ENCODE results near the gene DLX1. TPM values are rescaled to one million over a fixed set of nuclear protein-coding genes. Genes with fewer than 3 reads are reported as not detected.

Gene DLX1
- total and polyA plus RNA-seq, 2 donors (not counting 1 experiment from before 2014, with no cell fraction given), result 0.09 TPM; not detected in 1

DNA sequence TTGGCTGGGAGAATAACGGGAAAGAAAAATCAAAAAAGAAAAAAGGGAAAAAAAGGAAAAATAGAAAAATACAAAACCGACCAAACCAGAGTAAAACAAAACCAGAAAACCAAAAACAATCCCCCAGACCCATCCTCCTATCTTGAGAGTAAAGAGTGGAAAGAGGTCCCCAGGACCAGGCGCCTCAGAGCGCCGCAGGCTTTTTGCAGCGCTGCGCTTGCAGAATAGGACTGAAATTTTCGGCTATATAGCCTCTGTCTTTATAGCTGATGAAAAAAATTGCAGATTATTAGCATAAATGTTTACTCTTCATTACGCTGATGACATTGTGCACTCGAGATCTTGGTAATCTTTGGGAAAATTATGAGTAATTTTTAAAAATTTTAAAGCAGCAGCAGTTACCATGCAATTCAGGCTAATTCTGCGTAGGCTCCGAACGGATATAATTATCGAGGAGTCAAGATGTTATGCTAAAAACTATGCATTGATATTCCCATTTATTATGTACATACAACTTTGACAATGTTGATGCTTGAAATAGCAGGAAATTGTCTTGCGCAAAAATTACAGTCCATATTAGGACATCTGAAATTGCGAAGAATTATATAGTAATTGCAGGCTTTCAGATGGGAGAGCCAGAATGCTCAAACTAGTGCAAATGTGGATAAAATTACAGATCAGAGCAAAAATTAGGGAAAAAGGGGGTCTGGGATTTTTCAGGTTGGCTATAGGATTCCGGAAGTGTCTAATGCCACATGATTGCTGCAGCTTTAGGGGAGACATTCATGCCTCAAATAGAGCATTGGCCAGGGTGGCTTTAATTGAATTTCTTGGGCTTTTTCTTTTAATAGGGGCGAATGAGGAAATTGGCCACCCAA lies 8.3 kb downstream of the DLX1 start:
- no peak overlapping the region for H3K4me2 ChIP-seq (ENCODE audit: extremely low read depth, insufficient read depth, low read length)
- H4K20me1 ChIP-seq (ENCODE audit: control insufficient read depth, extremely low read depth, insufficient read depth, low read length), result no peaks in the 10 kb centered on the region
- H3K4me1 ChIP-seq (ENCODE audit: control insufficient read depth, extremely low read depth, insufficient read depth, low read length), result peaks cover 13% of the 10 kb centered on the region
- no peaks in the 10 kb centered on the region for H3K79me2 ChIP-seq (ENCODE audit: control insufficient read depth, insufficient read depth, low read length)
- no peaks in the 10 kb centered on the region for H3K9me3 ChIP-seq (ENCODE audit: control insufficient read depth, insufficient read depth, low read depth, low read length)
- H3K27ac ChIP-seq (ENCODE audit: insufficient read depth, low read length), result no peak overlapping the region
- peaks cover 56% of the 10 kb centered on the region for H3K27me3 ChIP-seq (ENCODE audit: control insufficient read depth, insufficient read depth, low read length)
- TF ChIP-seq, protein P1, sequence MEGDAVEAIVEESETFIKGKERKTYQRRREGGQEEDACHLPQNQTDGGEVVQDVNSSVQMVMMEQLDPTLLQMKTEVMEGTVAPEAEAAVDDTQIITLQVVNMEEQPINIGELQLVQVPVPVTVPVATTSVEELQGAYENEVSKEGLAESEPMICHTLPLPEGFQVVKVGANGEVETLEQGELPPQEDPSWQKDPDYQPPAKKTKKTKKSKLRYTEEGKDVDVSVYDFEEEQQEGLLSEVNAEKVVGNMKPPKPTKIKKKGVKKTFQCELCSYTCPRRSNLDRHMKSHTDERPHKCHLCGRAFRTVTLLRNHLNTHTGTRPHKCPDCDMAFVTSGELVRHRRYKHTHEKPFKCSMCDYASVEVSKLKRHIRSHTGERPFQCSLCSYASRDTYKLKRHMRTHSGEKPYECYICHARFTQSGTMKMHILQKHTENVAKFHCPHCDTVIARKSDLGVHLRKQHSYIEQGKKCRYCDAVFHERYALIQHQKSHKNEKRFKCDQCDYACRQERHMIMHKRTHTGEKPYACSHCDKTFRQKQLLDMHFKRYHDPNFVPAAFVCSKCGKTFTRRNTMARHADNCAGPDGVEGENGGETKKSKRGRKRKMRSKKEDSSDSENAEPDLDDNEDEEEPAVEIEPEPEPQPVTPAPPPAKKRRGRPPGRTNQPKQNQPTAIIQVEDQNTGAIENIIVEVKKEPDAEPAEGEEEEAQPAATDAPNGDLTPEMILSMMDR (conservative IDR thresholded peaks at IDR 0.05 in 1 of 2, IDR thresholded peaks at IDR 0.05 in 1 of 2; ENCODE audit: low read depth in 1 of 2, low read length in 2 of 2), result no peak
- TF ChIP-seq EZH2 (IDR thresholded peaks at IDR 0.05; ENCODE audit: low read length, missing control alignments), result peak; percentile 36
- H3K36me3 ChIP-seq (ENCODE audit: control insufficient read depth, insufficient read depth, low read length), result no peaks in the 10 kb centered on the region
- no peak for DNase-seq (ENCODE audit: low read depth in 2 of 2)
- H2AFZ ChIP-seq (ENCODE audit: low read length), result no peak overlapping the region
- H3K4me3 ChIP-seq (replicated peaks in 1 of 4; ENCODE audit: control extremely low read depth in 1 of 4, insufficient read depth in 1 of 4, low read depth in 3 of 4, low read length in 4 of 4), result no peak overlapping the region
- no peak overlapping the region for H3K9ac ChIP-seq (ENCODE audit: insufficient read depth, low read length)

DNA sequence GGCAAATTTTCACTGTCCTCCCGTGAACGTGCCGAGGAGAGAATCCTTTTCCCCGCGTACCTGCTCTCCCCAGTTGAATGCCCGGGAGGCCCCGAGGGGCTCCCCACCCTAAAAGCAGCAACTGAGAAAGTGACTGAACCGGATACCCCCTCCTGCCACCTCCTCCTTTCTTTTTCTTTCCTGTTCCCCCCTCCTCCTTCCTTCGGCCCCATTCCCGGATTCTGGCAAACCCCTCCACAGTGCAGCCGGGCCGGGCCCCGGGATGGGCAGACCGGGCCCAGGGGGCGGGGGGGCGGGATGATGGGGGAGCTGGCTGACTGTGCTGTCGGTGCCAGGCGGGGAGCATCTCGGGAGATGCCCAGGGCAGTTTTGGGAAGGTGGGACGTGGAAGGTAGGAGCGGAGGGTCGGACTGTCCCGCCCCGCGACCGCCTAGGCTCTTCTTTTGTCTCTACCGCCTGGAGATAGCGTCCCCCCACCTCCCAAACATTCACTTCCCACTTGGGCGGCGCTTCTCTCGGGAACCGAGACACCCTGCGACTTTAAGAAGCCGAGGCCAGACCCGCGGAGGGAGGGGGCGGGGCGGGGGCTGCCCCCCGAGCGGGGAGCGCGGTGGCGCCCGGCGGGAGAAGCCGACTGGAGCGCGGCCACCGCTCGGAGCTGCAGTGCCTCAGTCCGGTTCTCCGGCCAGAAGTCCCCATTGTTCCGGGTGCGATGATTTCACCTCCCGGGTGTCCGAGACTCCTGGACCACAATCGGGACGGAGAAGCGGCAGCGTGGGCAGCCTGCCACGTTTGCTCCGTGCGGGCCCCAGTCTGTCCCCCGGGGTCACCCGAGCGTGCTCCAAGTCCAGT lies 9.2 kb downstream of the DLX1 start:
- Histone ChIP-seq H3K79me2 (ENCODE audit: control insufficient read depth, insufficient read depth, low read length) (no peaks in the 10 kb centered on the region), H3K4me2 (ENCODE audit: extremely low read depth, insufficient read depth, low read length) (peak overlapping the region; percentile 99), H3K9me3 (ENCODE audit: control insufficient read depth, insufficient read depth, low read depth, low read length) (no peaks in the 10 kb centered on the region), H3K4me3 (replicated peaks in 1 of 4; ENCODE audit: control extremely low read depth in 1 of 4, insufficient read depth in 1 of 4, low read depth in 3 of 4, low read length in 4 of 4) (peak overlapping the region; percentile 47 to 66 (median 55)), H3K9ac (ENCODE audit: insufficient read depth, low read length) (peak overlapping the region; percentile 40), H3K27ac (ENCODE audit: insufficient read depth, low read length) (no peak overlapping the region), H3K27me3 (ENCODE audit: control insufficient read depth, insufficient read depth, low read length) (peaks cover 47% of the 10 kb centered on the region), H3K4me1 (ENCODE audit: control insufficient read depth, extremely low read depth, insufficient read depth, low read length) (peaks cover 16% of the 10 kb centered on the region), H4K20me1 (ENCODE audit: control insufficient read depth, extremely low read depth, insufficient read depth, low read length) (no peaks in the 10 kb centered on the region), H2AFZ (ENCODE audit: low read length) (peak overlapping the region; percentile 73), H3K36me3 (ENCODE audit: control insufficient read depth, insufficient read depth, low read length) (no peaks in the 10 kb centered on the region)
- DNase-seq (ENCODE audit: low read depth in 2 of 2), result no peak
- peak; percentile 80 for TF ChIP-seq EZH2 (IDR thresholded peaks at IDR 0.05; ENCODE audit: low read length, missing control alignments)
- TF ChIP-seq, protein P1 (conservative IDR thresholded peaks at IDR 0.05 in 1 of 2, IDR thresholded peaks at IDR 0.05 in 1 of 2; ENCODE audit: low read depth in 1 of 2, low read length in 2 of 2), result no peak

All from fibroblast of lung (primary cell).